Uterus (tissue), 2 donors: ENCODE measurements around the gene ATAD3B.

Experiments
- POLR2A ChIP-seq, 2 donors: fragments of 450-650 bp; IDR thresholded peaks; one replicate each; pipeline ENCODE4 v1.6.1; 2016; ENCODE audit warnings: antibody characterized with exemption in 2 of 2, mild to moderate bottlenecking in 1 of 2, moderate library complexity in 1 of 2
- TF ChIP-seq, protein P1 (sequence below), 4 experiments: fragments of 200-600 bp in 2 of 4; fragments of 450-650 bp in 2 of 4; sonication (generic) in 2 of 4; IDR thresholded peaks; one replicate each; pipeline ENCODE4 v1.5.1; 2016 to 2019; ENCODE audit warnings: antibody characterized with exemption in 4 of 4, mild to moderate bottlenecking in 2 of 4, moderate library complexity in 1 of 4

DNA sequence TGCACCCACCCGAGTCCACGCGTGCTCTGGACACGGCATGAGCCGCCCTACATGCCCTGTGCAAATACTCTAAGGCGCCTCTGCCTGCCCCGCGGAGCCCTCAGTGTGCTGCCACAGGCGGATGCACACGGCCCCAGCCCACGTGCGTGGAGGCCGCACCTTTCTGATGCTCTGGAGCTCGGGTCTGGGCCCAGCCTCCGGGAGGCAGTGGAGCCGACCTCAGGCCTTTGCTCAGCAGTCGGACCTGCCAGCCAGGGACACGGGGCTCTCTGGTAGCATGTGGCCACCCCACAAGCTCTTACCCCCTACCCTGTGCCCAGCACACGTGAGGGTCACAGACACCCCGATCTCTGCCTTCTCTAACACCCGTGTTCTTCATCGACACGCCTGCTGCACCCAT is 66.8 kb downstream of the ATAD3B start:
- TF ChIP-seq, protein P1, sequence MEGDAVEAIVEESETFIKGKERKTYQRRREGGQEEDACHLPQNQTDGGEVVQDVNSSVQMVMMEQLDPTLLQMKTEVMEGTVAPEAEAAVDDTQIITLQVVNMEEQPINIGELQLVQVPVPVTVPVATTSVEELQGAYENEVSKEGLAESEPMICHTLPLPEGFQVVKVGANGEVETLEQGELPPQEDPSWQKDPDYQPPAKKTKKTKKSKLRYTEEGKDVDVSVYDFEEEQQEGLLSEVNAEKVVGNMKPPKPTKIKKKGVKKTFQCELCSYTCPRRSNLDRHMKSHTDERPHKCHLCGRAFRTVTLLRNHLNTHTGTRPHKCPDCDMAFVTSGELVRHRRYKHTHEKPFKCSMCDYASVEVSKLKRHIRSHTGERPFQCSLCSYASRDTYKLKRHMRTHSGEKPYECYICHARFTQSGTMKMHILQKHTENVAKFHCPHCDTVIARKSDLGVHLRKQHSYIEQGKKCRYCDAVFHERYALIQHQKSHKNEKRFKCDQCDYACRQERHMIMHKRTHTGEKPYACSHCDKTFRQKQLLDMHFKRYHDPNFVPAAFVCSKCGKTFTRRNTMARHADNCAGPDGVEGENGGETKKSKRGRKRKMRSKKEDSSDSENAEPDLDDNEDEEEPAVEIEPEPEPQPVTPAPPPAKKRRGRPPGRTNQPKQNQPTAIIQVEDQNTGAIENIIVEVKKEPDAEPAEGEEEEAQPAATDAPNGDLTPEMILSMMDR (IDR thresholded peaks at IDR 0.05): no peak
- no peak for TF ChIP-seq POLR2A (IDR thresholded peaks at IDR 0.05)
